Measurements from ENCODE around the gene DNAH11.

DNA sequence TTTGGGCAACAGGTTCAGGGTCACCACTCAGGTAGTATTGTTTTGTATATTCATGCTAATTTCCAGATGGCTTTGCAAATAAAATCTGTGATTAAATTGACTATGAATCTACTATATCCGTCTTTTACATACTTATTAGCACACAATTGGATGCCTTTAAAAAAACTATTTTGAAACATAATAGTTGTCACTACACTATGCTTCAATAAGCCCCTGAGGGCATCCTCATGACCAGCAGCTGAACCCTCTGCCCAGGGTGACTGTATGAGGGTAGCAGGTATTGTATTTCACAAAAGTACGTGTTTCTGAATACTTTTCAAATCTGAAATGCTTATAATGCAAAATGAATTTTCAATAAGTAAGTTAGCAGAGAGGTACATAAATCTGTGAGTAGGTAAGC is 97.3 kb downstream of the DNAH11 start:
- TF ChIP-seq CTCF (conservative IDR thresholded peaks at IDR 0.05) (no peak), ZFX (IDR thresholded peaks at IDR 0.05) (no peak)

Data from C4-2B (cell line).